GM12891 (cell line): ENCODE results near the gene ZDHHC8.

ENCODE experiments used
- DNase-seq: peaks from one replicate; pipeline ENCODE4 v3.0.0; 2011; ENCODE audit warnings: low spot score; ENCODE audit not compliant: insufficient read length
- FAIRE-seq: peaks from 2 replicates; lab custom pipeline; 2011; peaks lifted over from hg19 to GRCh38; lab: Jason Lieb, UNC
- PAX5 ChIP-seq: IDR thresholded peaks from 2 replicates; pipeline ENCODE4 v1.6.1; 2011; ENCODE audit warnings: low read length, moderate library complexity, mild to moderate bottlenecking; ENCODE audit not compliant: insufficient read depth, severe bottlenecking
- POLR2A ChIP-seq: IDR thresholded peaks from 2 replicates; pipeline ENCODE4 v1.6.1; 2011; ENCODE audit warnings: low read depth, low read length, control low read depth
- POLR2AphosphoS5 ChIP-seq: IDR thresholded peaks from 2 replicates; pipeline ENCODE4 v1.6.1; 2011; ENCODE audit warnings: low read depth, low read length, control low read depth
- POU2F2 ChIP-seq: IDR thresholded peaks from 2 replicates; pipeline ENCODE4 v1.6.1; 2011; ENCODE audit warnings: low read depth, mild to moderate bottlenecking, control low read depth, low read length, moderate library complexity
- SPI1 ChIP-seq: IDR thresholded peaks from 2 replicates; pipeline ENCODE4 v1.6.1; 2011; ENCODE audit warnings: low read depth, low read length, control low read depth
- TAF1 ChIP-seq: IDR thresholded peaks from 2 replicates; pipeline ENCODE4 v1.6.1; 2011; ENCODE audit warnings: low read depth, low read length, control low read depth

Gene ZDHHC8

DNA sequence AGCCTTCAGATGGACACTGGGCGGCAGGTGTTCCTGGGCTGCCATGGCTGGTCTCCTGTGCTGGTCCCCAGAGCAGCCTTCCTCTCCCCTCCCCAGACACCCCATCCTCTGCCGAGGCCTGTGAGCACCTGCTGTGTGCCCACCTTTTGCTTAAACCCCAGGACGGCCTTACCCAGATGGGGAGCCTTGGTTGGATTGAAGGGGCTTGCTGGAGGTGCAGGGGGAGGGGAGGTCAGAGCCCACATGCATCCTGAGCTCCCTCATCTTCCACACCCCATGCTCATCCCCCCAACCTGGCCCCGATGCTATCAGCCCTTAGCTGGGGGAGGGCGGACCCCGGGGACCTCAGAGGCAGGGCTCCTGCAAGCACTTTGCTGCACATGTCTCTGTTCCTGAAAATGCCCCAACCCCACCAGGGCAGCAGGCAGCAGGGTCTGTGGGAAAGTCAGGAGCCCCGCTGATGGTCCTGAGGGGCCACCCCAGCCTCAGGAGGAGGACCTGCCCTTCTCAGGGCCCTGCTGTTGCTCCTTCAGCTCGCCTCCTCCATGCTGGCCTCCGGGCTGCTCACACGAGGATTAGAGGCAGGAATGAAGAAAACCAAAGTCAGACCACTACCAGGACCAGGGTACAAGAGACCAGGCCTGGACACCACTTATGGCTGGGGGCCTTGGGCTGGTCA, 60.8 kb downstream of the ZDHHC8 start:
- DNase-seq = no peak
- TF ChIP-seq POU2F2 = no peak
- FAIRE-seq = no peak

DNA sequence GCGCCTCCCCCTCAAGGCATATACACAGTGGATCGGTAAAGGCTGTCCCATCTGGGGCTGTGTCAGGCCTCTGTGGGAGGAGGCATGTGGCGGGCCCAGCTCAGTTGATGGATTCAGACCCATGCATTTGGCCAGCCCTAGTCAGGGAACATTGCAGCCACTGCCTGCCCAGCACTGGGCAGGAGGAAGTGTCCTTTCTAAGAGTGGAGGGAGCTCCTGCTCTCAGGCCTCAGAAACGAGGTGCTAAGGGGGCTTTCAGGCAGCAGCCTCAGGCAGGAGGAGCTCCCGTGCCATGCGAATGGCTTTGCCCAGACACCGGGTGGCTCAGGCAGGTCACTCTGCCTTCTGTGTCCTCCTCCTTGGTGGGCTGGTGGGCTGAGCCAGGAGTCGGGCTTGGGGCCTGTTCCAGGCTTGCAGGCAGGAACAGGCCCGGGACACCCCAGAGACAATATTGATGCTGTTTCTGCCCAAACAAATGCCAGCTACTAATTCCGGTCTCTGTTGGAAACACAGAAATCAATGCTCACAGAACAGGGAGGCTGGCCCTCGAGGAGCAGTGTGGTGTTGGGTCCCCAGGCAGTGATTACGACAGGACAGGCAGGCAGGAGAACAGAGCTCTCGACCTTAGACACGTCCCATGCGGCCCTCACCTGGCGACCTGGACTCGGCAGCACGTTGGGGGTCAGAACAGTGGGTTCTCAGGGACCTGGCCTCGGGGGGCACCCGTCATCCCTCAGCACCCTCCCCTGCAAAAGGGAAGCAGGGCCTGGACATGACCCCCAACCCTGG, 61.6 kb downstream of the ZDHHC8 start:
- TF ChIP-seq POU2F2 (no peak), SPI1 (no peak), TAF1 (no peak)
- FAIRE-seq (no peak), DNase-seq (no peak)

DNA sequence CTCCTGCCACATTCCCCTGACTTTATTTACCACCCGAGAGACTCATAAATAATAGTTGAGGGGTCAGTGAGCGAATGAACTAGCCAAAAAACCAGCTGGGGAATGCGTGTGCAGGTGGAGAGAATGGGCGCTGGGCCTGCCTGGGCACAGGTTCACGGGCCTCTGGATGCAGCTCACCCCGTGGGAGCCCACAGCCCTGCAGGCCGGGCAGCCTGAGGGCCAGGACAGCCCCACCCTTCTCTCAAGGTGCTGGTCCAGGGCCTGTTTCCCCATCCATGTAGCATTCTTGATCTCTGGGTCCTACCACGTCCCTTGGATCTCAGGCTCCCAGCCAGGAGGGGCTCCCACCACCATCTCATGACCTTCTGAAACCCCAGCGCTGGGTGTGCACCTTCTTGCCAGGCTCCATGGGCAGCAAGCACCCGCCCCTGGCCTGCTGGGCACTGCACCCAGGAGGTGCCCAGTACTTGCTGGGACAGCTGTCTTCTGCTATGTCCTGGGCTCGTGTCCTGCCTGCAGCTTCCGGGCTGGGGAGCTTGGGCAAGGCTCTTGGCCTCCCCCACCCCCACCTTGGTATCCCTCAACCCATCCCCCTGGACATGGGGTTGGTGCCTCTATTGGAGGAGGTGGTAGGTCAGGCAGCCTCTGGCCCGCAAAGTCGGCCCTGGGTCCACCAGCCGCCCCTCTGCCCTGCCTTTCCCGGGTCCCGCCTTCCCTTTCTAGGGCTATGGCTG, 62.3 kb downstream of the ZDHHC8 start:
- no peak for DNase-seq
- FAIRE-seq = no peak
- no peak for TF ChIP-seq POLR2AphosphoS5
- TF ChIP-seq PAX5 = no peak
- no peak for TF ChIP-seq SPI1
- no peak for TF ChIP-seq POLR2A
- no peak for TF ChIP-seq TAF1

DNA sequence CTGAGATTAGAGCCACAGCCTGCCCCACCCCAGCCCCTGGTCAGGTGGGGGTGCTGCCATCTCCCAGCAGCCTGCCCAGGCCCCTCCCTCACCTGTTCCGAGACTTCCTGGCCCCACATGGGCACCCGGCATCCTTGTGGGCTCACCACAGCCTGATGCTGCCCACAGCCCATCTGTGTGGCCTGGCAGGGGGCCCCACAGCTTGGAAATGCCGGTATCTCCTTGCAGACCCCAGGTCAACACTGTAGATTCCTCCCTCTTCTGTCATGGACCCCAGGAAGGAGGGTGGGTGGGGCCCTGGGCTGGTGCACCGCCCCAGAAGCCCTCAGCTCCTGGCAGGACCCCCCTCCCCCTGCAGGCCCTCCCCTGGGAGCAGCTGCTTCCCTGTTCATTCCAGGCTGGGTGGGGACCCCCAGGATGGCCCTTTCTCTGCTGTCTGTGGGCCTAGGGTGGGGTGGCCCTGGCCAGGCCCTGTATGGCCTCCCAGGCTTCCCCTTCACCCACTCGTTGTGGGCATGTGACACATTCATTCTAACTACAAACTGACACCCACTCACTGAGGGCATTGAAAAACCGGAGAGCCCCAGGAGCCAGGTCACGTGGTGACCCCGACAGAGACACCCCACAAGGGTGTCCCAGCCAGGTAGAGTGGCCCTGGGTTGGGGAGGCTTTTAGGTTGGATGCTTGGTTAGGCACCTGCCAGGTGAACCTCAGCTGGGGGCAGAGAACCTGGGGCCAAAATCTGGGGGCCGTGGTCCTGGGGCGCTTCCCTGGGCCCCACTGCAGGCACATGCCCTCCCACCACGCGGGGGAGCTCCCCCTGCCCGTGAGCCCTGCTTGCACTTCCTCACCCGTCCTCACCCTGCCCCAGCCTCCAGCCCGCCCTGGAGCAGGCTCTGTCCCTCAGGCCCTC, 63.3 kb downstream of the ZDHHC8 start:
- DNase-seq (no peak), FAIRE-seq (no peak)
- TF ChIP-seq PAX5 (no peak), POLR2A (no peak), SPI1 (no peak), POLR2AphosphoS5 (no peak), TAF1 (no peak), POU2F2 (no peak)

DNA sequence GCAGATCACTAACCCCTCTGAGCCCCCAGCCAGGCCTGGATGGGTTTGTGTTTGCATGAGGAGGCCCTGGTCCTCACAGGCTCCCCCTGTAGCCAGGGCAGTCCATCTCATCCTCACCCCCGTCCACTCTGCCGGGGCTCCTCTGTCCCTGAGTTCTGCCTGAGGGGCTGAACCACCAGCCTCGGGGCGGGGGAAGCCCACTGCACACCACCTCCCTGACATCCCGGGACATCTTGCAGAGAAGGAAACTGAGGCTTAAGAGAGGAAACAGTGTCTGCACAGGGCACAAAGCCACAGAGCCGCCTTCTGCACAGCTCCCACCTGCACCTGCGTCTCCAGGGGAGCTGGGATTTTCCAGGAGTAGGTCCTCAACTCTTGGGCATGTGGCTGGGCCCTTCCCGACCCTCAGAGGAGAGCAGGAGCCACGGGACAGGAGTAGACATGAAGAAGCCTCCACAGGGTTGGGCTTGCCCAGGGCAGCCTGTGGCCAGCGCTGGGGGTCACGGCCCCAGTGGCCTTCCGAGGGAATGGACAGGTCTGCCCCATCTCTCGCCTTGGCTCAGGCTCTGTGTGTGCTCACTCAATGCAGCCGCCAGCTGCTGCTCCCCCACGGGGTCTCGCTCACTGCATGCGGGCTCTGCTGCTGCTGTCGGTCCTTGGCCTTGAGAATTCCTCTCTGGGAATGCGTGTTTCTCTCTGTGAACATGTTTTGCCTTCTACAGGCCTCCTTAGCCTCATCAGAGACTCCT, 64.7 kb downstream of the ZDHHC8 start:
- DNase-seq = no peak
- no peak for FAIRE-seq
- TF ChIP-seq POLR2AphosphoS5 (no peak), POU2F2 (no peak), PAX5 (no peak), SPI1 (no peak), TAF1 (no peak)
